ENCODE measurements around the gene EEF1AKMT3. TPM values are rescaled to one million over a fixed set of nuclear protein-coding genes. Genes with fewer than 3 reads are reported as not detected.
A peak's percentile ranks its signal among the peaks of the same experiment; 100 is the strongest.

Gene EEF1AKMT3
- total RNA-seq, 1 experiment from 2014 or later, result 3.2 TPM

- H3K36me3 ChIP-seq (replicated peaks; ENCODE audit: control insufficient read depth, insufficient read depth, low read length), result no peaks in the 10 kb centered on the region; the same call in 1 of the 2 replicates
- no peak for DNase-seq
Observed at GRCh38 chr12:57776247-57776587, 3.8 kb downstream of the EEF1AKMT3 start.

GRCh38 chr12:57777367-57777766 lies 5.0 kb downstream of the EEF1AKMT3 start:
- Histone ChIP-seq H3K27me3 (ENCODE audit: control insufficient read depth, insufficient read depth, low read length) (peaks cover 3% of the 10 kb centered on the region), H3K36me3 (replicated peaks; ENCODE audit: control insufficient read depth, insufficient read depth, low read length) (no peaks in the 10 kb centered on the region; the same call in 1 of the 2 replicates), H3K4me3 (ENCODE audit: insufficient read depth, low read depth, low read length) (no peak overlapping the region)
- no peak for DNase-seq

More at GRCh38 chr12:57776247-57776587, 3.8 kb downstream of the EEF1AKMT3 start:
- Histone ChIP-seq H3K27me3 (ENCODE audit: control insufficient read depth, insufficient read depth, low read length) (peaks cover 3% of the 10 kb centered on the region), H3K4me3 (ENCODE audit: insufficient read depth, low read depth, low read length) (no peak overlapping the region)

GRCh38 chr12:57777911-57778310 lies 5.5 kb downstream of the EEF1AKMT3 start:
- DNase-seq, result no peak
- H3K36me3 ChIP-seq (replicated peaks; ENCODE audit: control insufficient read depth, insufficient read depth, low read length), result no peaks in the 10 kb centered on the region; the same call in 1 of the 2 replicates
- H3K27me3 ChIP-seq (ENCODE audit: control insufficient read depth, insufficient read depth, low read length), result peaks cover under 1% of the 10 kb centered on the region
- no peak overlapping the region for H3K4me3 ChIP-seq (ENCODE audit: insufficient read depth, low read depth, low read length)

- Histone ChIP-seq H3K4me3 (ENCODE audit: insufficient read depth, low read depth, low read length) (no peak overlapping the region), H3K36me3 (replicated peaks; ENCODE audit: control insufficient read depth, insufficient read depth, low read length) (peaks cover 3% of the 10 kb centered on the region), H3K27me3 (ENCODE audit: control insufficient read depth, insufficient read depth, low read length) (no peaks in the 10 kb centered on the region)
- no peak for DNase-seq
Observed at GRCh38 chr12:57779736-57780135, 7.3 kb downstream of the EEF1AKMT3 start.

- Histone ChIP-seq H3K36me3 (replicated peaks; ENCODE audit: control insufficient read depth, insufficient read depth, low read length) (peaks cover 3% of the 10 kb centered on the region), H3K27me3 (ENCODE audit: control insufficient read depth, insufficient read depth, low read length) (no peaks in the 10 kb centered on the region), H3K4me3 (ENCODE audit: insufficient read depth, low read depth, low read length) (no peak overlapping the region)
- no peak for DNase-seq
Observed at GRCh38 chr12:57780284-57780897, 8.0 kb downstream of the EEF1AKMT3 start.

GRCh38 chr12:57781244-57781643 lies 8.8 kb downstream of the EEF1AKMT3 start:
- H3K27me3 ChIP-seq (ENCODE audit: control insufficient read depth, insufficient read depth, low read length), result no peaks in the 10 kb centered on the region
- peaks cover 3% of the 10 kb centered on the region for H3K36me3 ChIP-seq (replicated peaks; ENCODE audit: control insufficient read depth, insufficient read depth, low read length)
- no peak for DNase-seq
- no peak overlapping the region for H3K4me3 ChIP-seq (ENCODE audit: insufficient read depth, low read depth, low read length)

GRCh38 chr12:57781801-57782200 lies 9.4 kb downstream of the EEF1AKMT3 start:
- H3K4me3 ChIP-seq (ENCODE audit: insufficient read depth, low read depth, low read length), result no peak overlapping the region
- no peak for DNase-seq
- H3K27me3 ChIP-seq (ENCODE audit: control insufficient read depth, insufficient read depth, low read length), result no peaks in the 10 kb centered on the region
- peaks cover 5% of the 10 kb centered on the region for H3K36me3 ChIP-seq (replicated peaks; ENCODE audit: control insufficient read depth, insufficient read depth, low read length)

- Histone ChIP-seq H3K27me3 (ENCODE audit: control insufficient read depth, insufficient read depth, low read length) (no peaks in the 10 kb centered on the region), H3K36me3 (replicated peaks; ENCODE audit: control insufficient read depth, insufficient read depth, low read length) (peaks cover 8% of the 10 kb centered on the region), H3K4me3 (ENCODE audit: insufficient read depth, low read depth, low read length) (no peak overlapping the region)
- no peak for DNase-seq
Observed at GRCh38 chr12:57782243-57782607, 9.8 kb downstream of the EEF1AKMT3 start.

GRCh38 chr12:57782608-57783465 lies 10.4 kb downstream of the EEF1AKMT3 start, which contains the start of gene TSFM:
TSFM (plus strand) TSS chr12:57782787; CDS start chr12:57782802, 15 bp downstream.
- peak within 1 kb of the TSS; percentile 97 for H3K4me3 ChIP-seq (ENCODE audit: insufficient read depth, low read depth, low read length)
- peaks cover 8% of the 10 kb centered on the region for H3K36me3 ChIP-seq (replicated peaks; ENCODE audit: control insufficient read depth, insufficient read depth, low read length)

GRCh38 chr12:57783466-57783801 lies 11.0 kb downstream of the EEF1AKMT3 start:
- H3K36me3 ChIP-seq (replicated peaks; ENCODE audit: control insufficient read depth, insufficient read depth, low read length), result peaks cover 8% of the 10 kb centered on the region
- H3K27me3 ChIP-seq (ENCODE audit: control insufficient read depth, insufficient read depth, low read length), result no peaks in the 10 kb centered on the region
- no peak for DNase-seq
- H3K4me3 ChIP-seq (ENCODE audit: insufficient read depth, low read depth, low read length), result peak overlapping the region; percentile 97

More at GRCh38 chr12:57782608-57783465, 10.4 kb downstream of the EEF1AKMT3 start, which contains the start of gene TSFM:
- DNase-seq, result peak; percentile 90
- H3K27me3 ChIP-seq (ENCODE audit: control insufficient read depth, insufficient read depth, low read length), result no peaks in the 10 kb centered on the region

- Histone ChIP-seq H3K4me3 (ENCODE audit: insufficient read depth, low read depth, low read length) (no peak overlapping the region), H3K36me3 (replicated peaks; ENCODE audit: control insufficient read depth, insufficient read depth, low read length) (peaks cover 8% of the 10 kb centered on the region), H3K27me3 (ENCODE audit: control insufficient read depth, insufficient read depth, low read length) (no peaks in the 10 kb centered on the region)
- DNase-seq, result no peak
Observed at GRCh38 chr12:57783861-57784260, 11.4 kb downstream of the EEF1AKMT3 start.

- no peak overlapping the region for H3K4me3 ChIP-seq (ENCODE audit: insufficient read depth, low read depth, low read length)
- H3K36me3 ChIP-seq (replicated peaks; ENCODE audit: control insufficient read depth, insufficient read depth, low read length), result peaks cover 14% of the 10 kb centered on the region
- DNase-seq, result no peak
- H3K27me3 ChIP-seq (ENCODE audit: control insufficient read depth, insufficient read depth, low read length), result no peaks in the 10 kb centered on the region
Observed at GRCh38 chr12:57793920-57794319, 21.5 kb downstream of the EEF1AKMT3 start.

GRCh38 chr12:57795354-57795753 lies 22.9 kb downstream of the EEF1AKMT3 start:
- H3K27me3 ChIP-seq (ENCODE audit: control insufficient read depth, insufficient read depth, low read length), result no peaks in the 10 kb centered on the region
- H3K4me3 ChIP-seq (ENCODE audit: insufficient read depth, low read depth, low read length), result no peak overlapping the region
- peaks cover 14% of the 10 kb centered on the region for H3K36me3 ChIP-seq (replicated peaks; ENCODE audit: control insufficient read depth, insufficient read depth, low read length)
- DNase-seq, result no peak

- Histone ChIP-seq H3K36me3 (replicated peaks; ENCODE audit: control insufficient read depth, insufficient read depth, low read length) (peaks cover 14% of the 10 kb centered on the region), H3K4me3 (ENCODE audit: insufficient read depth, low read depth, low read length) (no peak overlapping the region), H3K27me3 (ENCODE audit: control insufficient read depth, insufficient read depth, low read length) (no peaks in the 10 kb centered on the region)
- DNase-seq, result no peak
Observed at GRCh38 chr12:57796996-57797395, 24.6 kb downstream of the EEF1AKMT3 start.

GRCh38 chr12:57797933-57798332 lies 25.5 kb downstream of the EEF1AKMT3 start:
- no peak for DNase-seq
- Histone ChIP-seq H3K36me3 (replicated peaks; ENCODE audit: control insufficient read depth, insufficient read depth, low read length) (peaks cover 11% of the 10 kb centered on the region), H3K27me3 (ENCODE audit: control insufficient read depth, insufficient read depth, low read length) (no peaks in the 10 kb centered on the region), H3K4me3 (ENCODE audit: insufficient read depth, low read depth, low read length) (no peak overlapping the region)
